HepG2 (cell line): ENCODE measurements around the gene RHOBTB3. TPM values are rescaled to one million over a fixed set of nuclear protein-coding genes. Genes with fewer than 3 reads are reported as not detected.

Experiments used
- ASH2L ChIP-seq: fragments of 300-600, 200-600 bp; sonication (generic); IDR thresholded peaks from 2 replicates; pipeline ENCODE4 v1.7.0; 2017; ENCODE audit warnings: low read depth, mild to moderate bottlenecking, moderate library complexity, mixed read lengths, low read length; ENCODE audit not compliant: insufficient read length
- ATRX ChIP-seq: sonication (generic); formaldehyde crosslinking; IDR thresholded peaks from 2 replicates; pipeline ENCODE4 v1.4.0; 2020; ENCODE audit warnings: missing genetic modification reagents, borderline replicate concordance
- HNF4A ChIP-seq: sonication (generic); formaldehyde crosslinking; IDR thresholded peaks from 2 replicates; pipeline ENCODE4 v1.4.0; 2020; ENCODE audit warnings: missing genetic modification reagents
- HNF4G ChIP-seq, 2 experiments: sonication (generic) in 1 of 2; formaldehyde crosslinking in 1 of 2; IDR thresholded peaks; 2 replicates each; pipeline versions ENCODE4 v1.4.0 to v1.6.1; 2011 to 2020; ENCODE audit warnings: borderline replicate concordance in 2 of 2, low read depth in 2 of 2, mild to moderate bottlenecking in 2 of 2, low read length in 1 of 2, missing genetic modification reagents in 1 of 2, moderate library complexity in 1 of 2
- NR2F6 ChIP-seq, 2 experiments: IDR thresholded peaks; 2 replicates each; pipeline ENCODE4 v1.6.1; 2016; ENCODE audit warnings: antibody characterized with exemption in 1 of 2, mild to moderate bottlenecking in 1 of 2
- PPARG ChIP-seq: conservative IDR thresholded peaks from 2 replicates; pipeline ENCODE4 v1.6.1; 2016; ENCODE audit warnings: missing biosample characterization, missing genetic modification reagents
- SAP130 ChIP-seq: IDR thresholded peaks from 2 replicates; pipeline ENCODE4 v1.6.1; 2016; ENCODE audit warnings: low read depth
- SIN3A ChIP-seq: IDR thresholded peaks from 2 replicates; pipeline ENCODE4 v1.6.1; 2011; ENCODE audit warnings: low read depth, mild to moderate bottlenecking, control low read depth, low read length, borderline replicate concordance
- SNAPC4 ChIP-seq: sonication (generic); formaldehyde crosslinking; IDR thresholded peaks from 2 replicates; pipeline ENCODE4 v1.4.0; 2020; ENCODE audit warnings: mild to moderate bottlenecking, missing genetic modification reagents
- SOX5 ChIP-seq: IDR thresholded peaks from 2 replicates; pipeline ENCODE4 v1.6.1; 2016; ENCODE audit warnings: borderline replicate concordance
- TEAD3 ChIP-seq: optimal IDR thresholded peaks from 2 replicates; pipeline ENCODE3; 2016; ENCODE audit warnings: borderline replicate concordance
- ZNF276 ChIP-seq: sonication (generic); formaldehyde crosslinking; IDR thresholded peaks from 2 replicates; pipeline ENCODE4 v1.4.0; 2020; ENCODE audit warnings: mild to moderate bottlenecking, low read depth, missing genetic modification reagents
- ZNF543 ChIP-seq: sonication (generic); formaldehyde crosslinking; IDR thresholded peaks from 2 replicates; pipeline ENCODE4 v1.4.0; 2020; ENCODE audit warnings: mild to moderate bottlenecking, missing genetic modification reagents
- ZNF713 ChIP-seq: sonication (generic); formaldehyde crosslinking; IDR thresholded peaks from 2 replicates; pipeline ENCODE4 v1.4.0; 2020; ENCODE audit warnings: mild to moderate bottlenecking, missing genetic modification reagents
- ZSCAN31 ChIP-seq: sonication (generic); formaldehyde crosslinking; IDR thresholded peaks from 2 replicates; pipeline ENCODE4 v1.5.0; 2020; ENCODE audit warnings: low read depth, mild to moderate bottlenecking, missing genetic modification reagents
- polyA plus RNA-seq, 8 experiments: library from polyadenylated mRNA; depleted of rRNA in 3 of 8; stranded (reverse) in 7 of 8; unstranded in 1 of 8; fragments of >200 nt; fragmentation: Illumina TruSeq in 4 of 8; extraction: Trizol in 4 of 8; gene quantifications; 2 replicates each; pipeline versions ENCODE4 v1.2.1 to v1.2.3, GENCODE V29; 2011 to 2016; ENCODE audit warnings: low read depth in 4 of 8, missing spikeins in 1 of 8, mixed read lengths in 1 of 8; ENCODE audit not compliant: insufficient read depth in 1 of 8
- total RNA-seq, 5 experiments: library from RNA; depleted of rRNA; stranded (reverse); fragments of >200 nt; fragmentation: Illumina TruSeq; extraction: Trizol; gene quantifications; 2 replicates each; pipeline ENCODE4 v1.2.3, GENCODE V29; 2016; ENCODE audit warnings: low read depth in 1 of 5
- TF ChIP-seq, protein P1 (sequence below), 2 experiments: sonication (generic) in 1 of 2; formaldehyde crosslinking in 1 of 2; IDR thresholded peaks; 2 replicates each; pipeline versions ENCODE4 v1.6.1 to v1.9.0; 2014 to 2022; ENCODE audit warnings: antibody characterized with exemption in 1 of 2, borderline replicate concordance in 1 of 2, inconsistent platforms in 1 of 2, low read depth in 1 of 2, missing genetic modification reagents in 1 of 2

Gene RHOBTB3
- total and polyA plus RNA-seq, 2 of the 13 experiments (the other 11 are each of a cell fraction or from before 2014, with no cell fraction given), result 31.6 to 35.4 TPM

GRCh38 chr5:95759634-95760033 is 28.5 kb downstream of the RHOBTB3 start (continued):
- TF ChIP-seq, protein P1, sequence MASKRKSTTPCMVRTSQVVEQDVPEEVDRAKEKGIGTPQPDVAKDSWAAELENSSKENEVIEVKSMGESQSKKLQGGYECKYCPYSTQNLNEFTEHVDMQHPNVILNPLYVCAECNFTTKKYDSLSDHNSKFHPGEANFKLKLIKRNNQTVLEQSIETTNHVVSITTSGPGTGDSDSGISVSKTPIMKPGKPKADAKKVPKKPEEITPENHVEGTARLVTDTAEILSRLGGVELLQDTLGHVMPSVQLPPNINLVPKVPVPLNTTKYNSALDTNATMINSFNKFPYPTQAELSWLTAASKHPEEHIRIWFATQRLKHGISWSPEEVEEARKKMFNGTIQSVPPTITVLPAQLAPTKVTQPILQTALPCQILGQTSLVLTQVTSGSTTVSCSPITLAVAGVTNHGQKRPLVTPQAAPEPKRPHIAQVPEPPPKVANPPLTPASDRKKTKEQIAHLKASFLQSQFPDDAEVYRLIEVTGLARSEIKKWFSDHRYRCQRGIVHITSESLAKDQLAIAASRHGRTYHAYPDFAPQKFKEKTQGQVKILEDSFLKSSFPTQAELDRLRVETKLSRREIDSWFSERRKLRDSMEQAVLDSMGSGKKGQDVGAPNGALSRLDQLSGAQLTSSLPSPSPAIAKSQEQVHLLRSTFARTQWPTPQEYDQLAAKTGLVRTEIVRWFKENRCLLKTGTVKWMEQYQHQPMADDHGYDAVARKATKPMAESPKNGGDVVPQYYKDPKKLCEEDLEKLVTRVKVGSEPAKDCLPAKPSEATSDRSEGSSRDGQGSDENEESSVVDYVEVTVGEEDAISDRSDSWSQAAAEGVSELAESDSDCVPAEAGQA (IDR thresholded peaks at IDR 0.05; ENCODE audit: low read depth), result no peak
- TF ChIP-seq, protein P1 (CRISPR knock-in tag; IDR thresholded peaks at IDR 0.05; ENCODE audit: borderline replicate concordance), result no peak
- 0 out of 2 replicates have a peak, but pooled peaks have one; percentile 18 for TF ChIP-seq ZSCAN31 (CRISPR knock-in tag)
- TF ChIP-seq ZNF543 (CRISPR knock-in tag), result no peak
- peak; percentile 70 for TF ChIP-seq HNF4A
- TF ChIP-seq ASH2L, result peak; percentile 49
- peak; percentile 71 for TF ChIP-seq TEAD3 (CRISPR knock-in tag)
- TF ChIP-seq NR2F6 (IDR thresholded peaks at IDR 0.05), result 0 out of 2 replicates have a peak, but pooled peaks have one; percentile 24
- TF ChIP-seq NR2F6 (CRISPR knock-in tag; IDR thresholded peaks at IDR 0.05), result no peak; the same call in 1 of the 2 replicates
- no peak for TF ChIP-seq ATRX (CRISPR knock-in tag)
- TF ChIP-seq ZNF276 (CRISPR knock-in tag), result no peak
- TF ChIP-seq ZNF713, result no peak
- TF ChIP-seq SIN3A, result peak; percentile 32; the same call in 1 of the 2 replicates
- peak; percentile 84 for TF ChIP-seq SAP130
- peak; percentile 62 for TF ChIP-seq PPARG (CRISPR knock-in tag)
- TF ChIP-seq SOX5 (CRISPR knock-in tag), result peak; percentile 79; the same call in 1 of the 2 replicates
- TF ChIP-seq SNAPC4 (CRISPR knock-in tag), result no peak
- peak; percentile 38; the same call in 1 of the 2 replicates for TF ChIP-seq HNF4G (IDR thresholded peaks at IDR 0.05; ENCODE audit: borderline replicate concordance, low read depth, low read length)
- TF ChIP-seq HNF4G (CRISPR knock-in tag; IDR thresholded peaks at IDR 0.05; ENCODE audit: borderline replicate concordance, low read depth), result no peak
